ENCODE data around the gene NLRP13. TPM values are rescaled to one million over a fixed set of nuclear protein-coding genes. Genes with fewer than 3 reads are reported as not detected.

Gene NLRP13
- total and polyA plus RNA-seq, 2 experiments from 2014 or later = not detected

GRCh38 chr19:55973982-55974381 lies 41.8 kb upstream of the NLRP13 start:
- Mint-ChIP-seq H3K4me3 (no peak overlapping the region), H3K27me3 (ENCODE audit: insufficient read depth, low read depth, poor library complexity) (no peaks in the 10 kb centered on the region), H3K36me3 (ENCODE audit: low read depth) (peaks cover 44% of the 10 kb centered on the region), H3K9me3 (peaks cover 87% of the 10 kb centered on the region), H3K27ac (no peak overlapping the region), H3K4me1 (no peaks in the 10 kb centered on the region)
- H2AFZ ChIP-seq = no peak overlapping the region
- H3K27me3 ChIP-seq (ENCODE audit: insufficient read depth) = no peaks in the 10 kb centered on the region
- TF ChIP-seq POLR2AphosphoS5 (IDR thresholded peaks at IDR 0.05; ENCODE audit: low read depth) (no peak), JUNB (IDR thresholded peaks at IDR 0.05; ENCODE audit: unreplicated experiment) (no peak), CREB1 (CRISPR knock-in tag; IDR thresholded peaks at IDR 0.05; ENCODE audit: low read depth) (no peak), ZNF114 (CRISPR knock-in tag; IDR thresholded peaks at IDR 0.05) (no peak), EZH2 (IDR thresholded peaks at IDR 0.05; ENCODE audit: low read depth, unreplicated experiment) (no peak), CTCF (conservative IDR thresholded peaks at IDR 0.05; ENCODE audit: low read depth in 2 of 2) (no peak), ZNF462 (CRISPR knock-in tag; IDR thresholded peaks at IDR 0.05) (no peak), NANOG (IDR thresholded peaks at IDR 0.05; ENCODE audit: borderline replicate concordance) (no peak), STAT1 (IDR thresholded peaks at IDR 0.05; ENCODE audit: unreplicated experiment) (no peak), REST (IDR thresholded peaks at IDR 0.05; ENCODE audit: unreplicated experiment) (no peak), ZNF331 (CRISPR knock-in tag; IDR thresholded peaks at IDR 0.05; ENCODE audit: low read depth) (no peak)
- H3K79me2 ChIP-seq (replicated peaks; ENCODE audit: insufficient read depth) = no peaks in the 10 kb centered on the region
- H3K4me2 ChIP-seq = no peak overlapping the region
- no peaks in the 10 kb centered on the region for H4K20me1 ChIP-seq (replicated peaks; ENCODE audit: insufficient read depth)
- no peak overlapping the region for H3K4me3 ChIP-seq
- no peaks in the 10 kb centered on the region for H3K4me1 ChIP-seq (ENCODE audit: insufficient read depth)
- no peak for ATAC-seq
- no peaks in the 10 kb centered on the region for H3K9me2 ChIP-seq (ENCODE audit: insufficient read depth)
- H3F3A ChIP-seq (replicated peaks; ENCODE audit: low read depth) = no peaks in the 10 kb centered on the region
- peak; percentile 1 for DNase-seq (ENCODE audit: low spot score)
- no peaks in the 10 kb centered on the region for H3K36me3 ChIP-seq (ENCODE audit: insufficient read depth)
- H3K27ac ChIP-seq (ENCODE audit: low read depth) = no peak overlapping the region
